GM18870 (cell line): ENCODE measurements around the gene HDAC10.

Experiments used
- ATAC-seq: cut with Tn5 transposase; IDR thresholded peaks from one replicate; pipeline ENCODE4 v1.9.1; 2021; ENCODE audit warnings: moderate library complexity; ENCODE audit not compliant: unreplicated experiment

Gene HDAC10

GRCh38 chr22:50257451-50258360, 6.6 kb upstream of the HDAC10 start:
- no peak for ATAC-seq

GRCh38 chr22:50257041-50257440, 6.0 kb upstream of the HDAC10 start:
- ATAC-seq, result no peak

- ATAC-seq, result no peak
Measured at GRCh38 chr22:50256258-50256862, 5.3 kb upstream of the HDAC10 start.

GRCh38 chr22:50255607-50256006, 4.5 kb upstream of the HDAC10 start:
- no peak for ATAC-seq

- no peak for ATAC-seq
Measured at GRCh38 chr22:50255099-50255498, 4.0 kb upstream of the HDAC10 start.

GRCh38 chr22:50253941-50254340, 2.9 kb upstream of the HDAC10 start:
- ATAC-seq, result no peak

GRCh38 chr22:50253046-50253915, 2.2 kb upstream of the HDAC10 start:
- ATAC-seq, result no peak

GRCh38 chr22:50252082-50253045, 1.3 kb upstream of the HDAC10 start:
- no peak for ATAC-seq

GRCh38 chr22:50251477-50252081, 514 bp upstream of the HDAC10 start:
- ATAC-seq, result no peak

- no peak for ATAC-seq
Measured at GRCh38 chr22:50250249-50250554, 863 bp downstream of the HDAC10 start.

GRCh38 chr22:50249341-50250248, 1.5 kb downstream of the HDAC10 start:
- no peak for ATAC-seq

- no peak for ATAC-seq
Measured at GRCh38 chr22:50248196-50249081, 2.6 kb downstream of the HDAC10 start.

GRCh38 chr22:50247748-50248147, 3.3 kb downstream of the HDAC10 start:
- ATAC-seq, result no peak

GRCh38 chr22:50246242-50247175, 4.6 kb downstream of the HDAC10 start:
- ATAC-seq, result no peak

GRCh38 chr22:50245214-50246072, 5.6 kb downstream of the HDAC10 start:
- no peak for ATAC-seq
